GF-D8 (cell line): Measurements from ENCODE around the gene SSC5D.

Source experiments
- DNase-seq: peaks from one replicate; lab custom pipeline; 2025; lab: John Stamatoyannopoulos, UW

SSC5D gene

DNA sequence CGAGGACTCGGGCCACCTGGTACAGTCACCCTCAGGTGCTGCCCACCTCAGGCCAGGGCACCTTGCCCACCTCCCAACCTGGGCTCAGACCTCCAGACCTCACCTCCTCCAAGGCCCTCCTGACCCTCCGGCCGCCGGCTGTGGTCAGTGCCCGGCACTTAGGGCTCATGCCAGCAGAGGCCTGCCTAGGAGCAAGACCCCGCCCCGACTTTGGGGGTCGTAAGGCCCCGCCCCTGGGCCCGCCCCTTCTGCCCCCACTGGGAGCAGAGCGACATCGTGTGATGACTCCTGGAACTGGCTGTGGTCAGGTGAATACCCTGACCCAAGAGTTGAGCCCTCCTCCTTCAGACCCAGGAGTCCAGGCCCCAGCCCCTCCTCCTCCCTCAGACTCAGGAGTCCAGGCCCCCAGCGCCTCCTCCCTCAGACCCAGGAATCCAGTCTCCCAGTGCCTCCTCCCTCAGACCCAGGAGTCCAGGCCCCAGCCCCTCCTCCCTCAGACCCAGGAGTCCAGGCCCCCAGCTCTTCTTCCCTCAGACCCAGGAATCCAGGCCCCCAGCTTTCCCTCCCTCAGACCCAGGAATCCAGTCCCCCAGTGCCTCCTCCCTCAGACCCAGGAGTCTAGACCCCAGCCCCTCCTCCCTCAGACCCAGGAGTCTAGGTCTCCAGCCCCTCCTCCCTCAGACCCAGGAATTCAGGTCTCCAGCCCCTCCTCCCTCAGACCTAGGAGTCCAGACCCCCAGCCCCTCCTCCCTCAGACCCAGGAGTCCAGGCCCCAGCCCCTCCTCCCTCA, 48.9 kb downstream of the SSC5D start, which contains the start of gene SBK2:
SBK2 (minus strand) TSS at position 183 of the 790 bp plus-strand sequence. CDS start 839 bp downstream, outside the sequence.
- no peak for DNase-seq

DNA sequence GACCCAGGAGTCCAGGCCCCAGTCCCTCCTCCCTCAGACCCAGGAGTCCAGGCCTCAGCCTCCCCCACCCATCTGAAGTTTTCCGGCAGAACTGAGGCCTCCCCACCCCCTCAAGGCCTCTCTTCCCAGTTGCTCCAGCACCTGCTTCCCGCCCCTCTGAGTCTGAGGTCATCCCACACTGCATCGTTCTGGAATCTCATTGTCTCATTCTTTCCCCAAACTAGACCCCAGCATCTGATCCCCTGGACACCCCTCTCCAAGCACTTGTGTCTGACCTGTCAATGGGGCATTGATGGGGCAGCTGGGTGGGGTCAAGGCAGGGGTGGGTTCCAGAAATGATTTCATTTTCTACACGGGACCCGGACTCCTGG, 49.5 kb downstream of the SSC5D start:
- no peak for DNase-seq

DNA sequence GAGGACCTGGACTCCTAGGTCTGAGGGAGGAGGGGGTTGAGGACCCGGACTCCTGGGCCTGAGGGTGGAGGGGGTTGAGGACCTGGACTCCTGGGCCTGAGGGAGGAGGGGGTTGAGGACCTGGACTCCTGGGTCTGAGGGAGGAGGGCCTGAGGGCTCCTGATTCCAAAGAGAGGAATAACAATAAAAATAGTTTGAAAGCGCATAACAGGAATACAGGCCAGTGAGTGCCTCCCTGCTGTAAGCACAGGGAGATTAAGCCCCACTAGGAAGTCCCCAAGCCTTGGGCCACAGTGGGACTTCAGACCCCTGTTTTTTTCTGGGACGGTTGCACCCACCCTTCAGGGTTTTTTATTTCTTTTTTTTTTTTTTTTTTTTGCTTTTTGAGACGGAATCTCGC, 49.9 kb downstream of the SSC5D start:
- DNase-seq, result no peak

DNA sequence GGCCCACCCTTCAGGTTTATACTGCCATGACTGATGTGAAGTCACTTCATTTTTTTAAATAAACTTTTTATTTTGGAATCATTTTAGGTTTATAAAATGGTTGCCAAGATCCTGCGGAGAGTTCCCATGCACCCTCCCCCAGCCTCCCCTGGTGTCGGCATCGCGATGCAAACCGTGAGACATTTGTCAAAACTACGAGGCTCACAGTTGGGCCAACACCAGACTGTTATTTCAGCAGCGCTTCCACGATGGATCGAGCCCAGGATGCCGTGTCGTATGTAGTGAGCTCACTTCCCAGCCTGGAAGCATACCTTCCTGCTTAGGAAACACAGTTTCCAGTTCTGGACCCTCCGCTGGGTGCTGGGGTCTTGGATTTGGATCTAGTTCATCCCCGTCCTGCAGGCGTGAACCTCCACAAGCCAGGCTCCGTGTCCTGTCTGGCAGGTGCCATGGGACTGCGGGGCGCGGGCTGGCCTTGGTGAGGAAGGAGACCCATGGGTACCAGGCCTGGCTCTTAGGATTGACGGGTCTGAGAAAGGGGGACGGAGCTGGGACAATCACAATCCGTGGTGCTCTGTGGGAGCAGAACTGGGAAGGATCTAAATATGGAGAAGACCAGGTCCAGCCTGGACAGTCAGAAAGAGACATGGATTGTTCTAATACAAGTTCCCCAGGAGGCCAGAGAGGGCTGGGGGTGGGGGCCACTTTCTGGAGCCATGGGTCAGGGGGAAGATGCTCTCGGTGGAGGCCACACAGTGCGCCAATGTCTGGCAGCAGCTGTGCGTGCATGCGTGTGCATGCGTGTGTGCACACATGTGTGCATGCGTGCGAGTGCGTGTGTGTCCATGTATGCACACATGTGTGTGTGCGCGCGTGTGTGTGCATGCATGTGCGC, 51.1 kb downstream of the SSC5D start:
- no peak for DNase-seq

DNA sequence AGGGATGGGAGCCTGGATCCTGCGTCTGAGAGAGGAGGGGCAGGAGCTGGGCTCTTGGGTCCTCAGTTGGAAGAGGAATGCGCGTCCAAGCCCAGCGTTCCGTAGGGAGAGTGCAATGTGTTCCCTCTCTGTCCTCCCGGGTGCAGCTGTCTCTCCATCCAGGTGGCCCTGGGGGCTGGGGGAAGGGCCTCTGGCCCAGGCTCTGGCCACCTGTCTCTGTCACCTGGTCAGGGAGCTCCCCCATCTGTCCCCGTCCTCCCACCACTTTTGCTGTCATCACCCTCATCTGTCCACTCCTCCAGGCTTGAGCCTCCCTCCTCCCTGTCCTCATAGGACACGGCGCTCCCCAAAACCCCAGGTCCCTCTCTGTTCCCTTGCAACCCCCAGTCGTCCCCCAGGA, 52.4 kb downstream of the SSC5D start:
- DNase-seq, result no peak

DNA sequence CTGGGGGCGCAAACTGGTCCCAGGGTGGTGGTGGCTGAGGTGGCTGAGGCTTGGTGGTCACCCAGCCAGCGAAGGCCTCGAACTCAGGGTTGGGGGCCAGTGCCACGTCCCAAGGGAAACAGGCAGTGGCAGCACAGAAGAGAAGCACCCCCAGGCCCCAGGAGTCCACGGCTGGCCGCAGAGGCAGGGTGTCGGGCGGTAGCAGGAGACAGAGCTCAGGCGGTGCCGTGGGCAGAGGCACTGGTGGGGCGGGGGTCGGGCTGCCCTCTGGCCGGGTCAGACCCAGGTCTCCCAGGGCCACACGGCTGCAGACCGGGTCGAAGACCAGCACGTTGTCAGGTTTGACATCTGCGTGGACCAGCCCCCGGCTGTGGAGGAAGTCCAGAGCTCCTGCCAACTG, 52.9 kb downstream of the SSC5D start:
- no peak for DNase-seq

DNA sequence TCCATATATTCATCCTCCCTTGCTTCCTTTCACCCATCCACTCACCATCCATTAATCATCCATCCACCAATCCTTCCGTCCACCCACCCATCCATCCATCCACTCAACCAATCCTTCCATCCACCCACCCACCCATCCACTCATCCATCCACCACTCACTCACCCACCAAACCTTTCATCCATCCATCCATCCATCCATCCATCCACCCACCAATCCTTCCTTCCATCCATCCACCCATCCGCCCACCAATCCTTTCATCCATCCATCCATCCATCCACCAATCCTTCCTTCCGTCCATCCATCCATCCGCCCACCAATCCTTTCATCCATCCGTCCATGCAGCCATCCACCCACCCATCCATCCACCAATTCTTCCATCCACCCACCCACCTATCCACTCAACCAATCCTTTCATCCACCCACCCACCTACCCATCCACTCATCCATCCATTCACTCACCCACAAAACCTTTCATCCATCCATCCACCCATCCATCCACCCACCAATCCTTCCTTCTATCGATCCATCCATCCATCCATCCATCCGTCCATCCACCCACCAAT, 54.1 kb downstream of the SSC5D start:
- DNase-seq, result no peak

GRCh38 chr19:55543567-55543966, 55.3 kb downstream of the SSC5D start:
- no peak for DNase-seq

- no peak for DNase-seq
These were observed 55.8 kb downstream of the SSC5D start for GRCh38 chr19:55544014-55544413.

DNA sequence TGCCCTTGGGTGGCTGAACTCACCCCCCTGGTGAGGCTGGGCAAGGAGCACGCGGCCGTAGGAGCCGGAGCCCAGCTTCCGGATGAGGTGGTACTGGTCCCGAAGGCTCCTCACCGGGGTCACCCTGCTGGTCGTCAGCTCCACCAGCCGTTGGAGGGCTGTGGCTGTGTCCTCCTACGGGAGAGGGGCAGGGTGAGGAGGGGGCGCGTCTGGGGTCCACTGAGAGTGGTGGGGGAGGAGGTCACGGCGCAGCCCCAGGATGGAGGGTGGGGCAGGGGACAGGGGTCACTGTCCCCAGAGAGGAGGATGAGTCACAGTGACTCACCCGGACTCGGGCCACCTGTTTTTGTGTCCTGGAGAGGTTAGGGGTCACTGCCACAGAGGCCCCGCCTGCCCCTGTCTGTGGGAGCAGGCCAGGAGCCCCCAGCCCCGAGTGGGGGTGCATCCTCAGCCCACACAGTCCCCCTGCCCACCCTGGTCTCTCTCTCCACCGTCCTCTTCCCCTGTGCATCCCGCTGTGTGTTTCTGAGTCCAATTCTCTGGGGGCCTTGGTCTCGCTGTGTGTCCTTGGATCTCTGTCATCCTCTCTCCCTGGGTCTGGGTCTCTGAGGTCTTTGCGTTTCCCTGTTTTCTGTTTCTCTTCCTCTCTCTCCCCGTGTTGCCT, 56.7 kb downstream of the SSC5D start:
- no peak for DNase-seq

- no peak for DNase-seq
These were observed 57.2 kb downstream of the SSC5D start, which contains the start of gene SBK3 for GRCh38 chr19:55545443-55545842. Gene SBK3 (minus strand): TSS chr19:55545543. CDS start chr19:55545543, 0 bp downstream.

DNA sequence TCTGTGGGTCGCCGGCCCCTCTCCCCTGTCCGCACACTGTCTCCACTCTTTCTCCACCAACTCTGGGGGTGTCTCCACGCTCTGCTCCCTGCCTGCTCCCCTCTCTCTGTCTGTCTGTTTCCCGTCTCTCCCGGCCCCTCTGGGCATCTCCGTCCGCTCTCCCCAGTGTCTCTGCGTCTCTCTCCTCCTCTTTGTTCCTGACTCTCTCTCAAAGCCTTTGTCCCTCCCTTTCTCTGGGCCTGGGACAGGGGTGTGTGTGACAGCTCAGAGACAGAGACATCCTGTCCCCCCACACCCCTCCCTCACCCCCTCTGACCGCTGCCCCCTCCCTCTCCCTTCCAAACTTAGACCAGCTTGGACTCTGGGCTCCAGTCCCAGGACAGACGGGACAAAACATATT, 57.8 kb downstream of the SSC5D start:
- no peak for DNase-seq

GRCh38 chr19:55546822-55547614, 58.8 kb downstream of the SSC5D start:
- no peak for DNase-seq

- DNase-seq, result no peak
These were observed 61.5 kb downstream of the SSC5D start for GRCh38 chr19:55549500-55550320.

- DNase-seq, result no peak
These were observed 62.0 kb downstream of the SSC5D start for GRCh38 chr19:55550321-55550650.

- no peak for DNase-seq
These were observed 64.0 kb downstream of the SSC5D start for GRCh38 chr19:55552206-55552605.

- DNase-seq, result no peak
These were observed 64.4 kb downstream of the SSC5D start for GRCh38 chr19:55552620-55553019.

GRCh38 chr19:55553217-55554182, 65.3 kb downstream of the SSC5D start:
- no peak for DNase-seq

- no peak for DNase-seq
These were observed 66.1 kb downstream of the SSC5D start for GRCh38 chr19:55554302-55554701.
